B cell (primary cell): ENCODE measurements around the gene ZFR.

ENCODE experiments used
- CTCF ChIP-seq: fragments of 200-600 bp; IDR thresholded peaks from one replicate; pipeline ENCODE4 v1.8.0; 2022; ENCODE audit warnings: antibody characterized with exemption, mild to moderate bottlenecking
- EZH2 ChIP-seq: IDR thresholded peaks from 2 replicates; pipeline ENCODE4 v1.6.1; 2012; ENCODE audit warnings: borderline replicate concordance, low read depth, mild to moderate bottlenecking, moderate library complexity, low read length; ENCODE audit not compliant: insufficient read depth, poor library complexity, severe bottlenecking

DNA sequence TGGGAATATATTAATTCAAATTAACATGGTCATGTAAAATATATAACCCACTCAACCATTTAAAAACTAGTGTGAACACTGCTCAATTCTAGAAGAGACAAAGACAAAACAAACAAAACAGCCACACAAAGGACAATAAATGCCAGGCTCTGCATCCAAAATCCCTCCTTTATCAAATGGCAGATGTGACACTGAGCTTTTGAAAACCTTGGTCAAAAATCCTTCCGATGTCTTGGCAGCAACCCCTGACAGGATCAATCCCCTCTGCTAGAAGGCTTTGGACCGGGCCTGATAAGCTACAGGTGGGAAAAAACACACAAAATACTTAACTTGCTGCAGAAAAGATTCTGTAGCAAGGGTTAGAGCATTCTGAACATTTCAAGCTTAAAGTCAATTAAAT, 61.5 kb downstream of the ZFR start:
- TF ChIP-seq CTCF (no peak), EZH2 (no peak)
